Astrocyte of the spinal cord (primary cell): ENCODE data around the gene HBQ1.
"Not testable (repeated sequence)": the region's sequence is repeated elsewhere in the genome, so short reads cannot be mapped to it uniquely, and the experiment has no call there.

Experiments
- DNase-seq: peaks from one replicate; pipeline ENCODE4 v3.0.0; 2011; ENCODE audit warnings: low read depth, low spot score
- H3K4me3 ChIP-seq: 2 replicates; pipeline ENCODE4 v1.5.1; 2011; ENCODE audit warnings: low read depth, mild to moderate bottlenecking, low read length, moderate library complexity
- CTCF ChIP-seq: IDR thresholded peaks from 2 replicates; pipeline ENCODE4 v1.5.1; 2012; ENCODE audit warnings: low read depth, mild to moderate bottlenecking, low read length, inconsistent platforms
- in situ Hi-C: cut with HindIII; loops from 2 replicates; pipeline ENCODE4 v1.10.0; 2017; ENCODE audit warnings: low sequenced_read_pairs

The HBQ1 gene

GRCh38 chr16:200388-200787, 20.1 kb downstream of the HBQ1 start:
- H3K4me3 ChIP-seq: no peak overlapping the region
- no peak for TF ChIP-seq CTCF
- in situ Hi-C loops: no loop called here
- peak; percentile 24 for DNase-seq

- no peak for TF ChIP-seq CTCF
- in situ Hi-C loops: no loop called here
- no peak for DNase-seq
- H3K4me3 ChIP-seq: no peak overlapping the region
Measured at GRCh38 chr16:203246-203645, 23.0 kb downstream of the HBQ1 start.

- in situ Hi-C loops: not testable (repeated sequence)
Measured at GRCh38 chr16:204046-204445, 23.8 kb downstream of the HBQ1 start.

GRCh38 chr16:209359-209758, 29.1 kb downstream of the HBQ1 start:
- DNase-seq, H3K4me3 ChIP-seq, in situ Hi-C loops: not testable (repeated sequence)

More at GRCh38 chr16:204046-204445, 23.8 kb downstream of the HBQ1 start:
- H3K4me3 ChIP-seq, DNase-seq: not testable (repeated sequence)

- in situ Hi-C loops, H3K4me3 ChIP-seq, DNase-seq: not testable (repeated sequence)
Measured at GRCh38 chr16:211631-212180, 31.4 kb downstream of the HBQ1 start.

GRCh38 chr16:212999-213398, 32.7 kb downstream of the HBQ1 start:
- no peak for TF ChIP-seq CTCF
- DNase-seq: no peak
- H3K4me3 ChIP-seq: no peak overlapping the region
- in situ Hi-C loops: no loop called here

- no peak for DNase-seq
- no peak for TF ChIP-seq CTCF
- H3K4me3 ChIP-seq: no peak overlapping the region
- in situ Hi-C loops: no loop called here
Measured at GRCh38 chr16:220021-220420, 39.8 kb downstream of the HBQ1 start.

- TF ChIP-seq CTCF: no peak
- peak; percentile 16 for DNase-seq
- peak overlapping the region; percentile 96 for H3K4me3 ChIP-seq
- in situ Hi-C loops: no loop called here
Measured at GRCh38 chr16:228151-228851, 48.0 kb downstream of the HBQ1 start.
